HTERT RPE-1 (cell line): ENCODE data around the gene JAK1.

Experiments used
- in situ Hi-C: fragments of 300-500 bp; cut with MboI; formaldehyde crosslinking; loops from 4 replicates; pipeline ENCODE4 v1.14.3; 2020; ENCODE audit warnings: low sequenced_read_pairs

JAK1 gene

DNA sequence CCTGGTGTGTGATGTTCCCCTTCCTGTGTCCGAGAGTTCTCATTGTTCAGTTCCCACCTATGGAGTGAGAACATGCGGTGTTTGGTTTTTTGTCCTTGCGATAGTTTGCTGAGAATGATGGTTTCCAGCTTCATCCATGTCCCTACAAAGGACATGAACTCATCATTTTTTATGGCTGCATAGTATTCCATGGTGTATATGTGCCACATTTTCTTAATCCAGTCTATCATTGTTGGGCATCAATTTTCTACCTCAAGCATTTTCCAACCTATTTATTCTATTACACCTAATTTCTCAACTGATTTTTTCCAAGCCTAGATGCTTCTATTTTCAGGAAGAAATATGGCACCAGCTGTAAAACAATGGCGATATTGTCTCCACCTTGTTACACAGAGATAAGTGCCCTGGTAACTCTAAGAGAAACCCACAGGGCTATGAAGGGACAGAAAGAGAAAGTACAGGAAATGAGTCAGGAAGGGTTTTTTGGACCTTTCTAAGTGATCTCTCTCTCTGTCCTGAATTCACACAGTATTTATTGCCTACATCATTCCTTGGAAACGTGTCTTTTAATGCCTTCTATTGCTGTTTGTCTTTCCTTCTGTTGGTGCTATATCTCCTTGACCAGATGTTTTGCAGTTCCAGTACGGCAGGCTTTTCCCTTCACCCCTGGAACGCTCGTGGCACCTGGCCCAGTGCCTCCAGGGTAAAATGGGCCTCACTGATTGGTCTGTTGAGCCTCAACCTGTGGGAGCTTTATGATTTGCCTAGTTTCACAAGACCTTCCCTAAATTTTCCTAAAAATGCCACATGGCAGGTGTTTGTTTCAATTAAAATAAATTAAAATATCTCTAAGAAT, 14.6 kb upstream of the JAK1 start:
- in situ Hi-C loops: no loop called here

DNA sequence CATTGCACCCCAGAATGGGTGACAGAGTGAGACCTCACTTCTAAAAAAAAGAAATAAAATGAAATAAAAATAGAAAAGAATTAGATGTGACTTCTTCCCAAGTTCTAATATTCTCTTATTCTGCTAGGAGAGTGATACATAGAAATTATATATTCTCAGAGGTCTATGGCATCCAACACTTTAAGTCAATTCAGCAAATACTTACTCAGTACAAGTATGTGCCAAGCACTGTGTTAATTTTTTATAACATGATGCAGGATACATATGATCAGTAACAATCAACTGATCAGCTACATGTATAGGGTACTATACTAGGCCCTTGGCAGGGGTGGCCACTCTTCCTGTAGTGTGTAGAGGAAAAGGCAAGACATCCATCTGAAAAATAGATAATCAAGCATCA, 13.0 kb upstream of the JAK1 start:
- in situ Hi-C loops: no loop called here

DNA sequence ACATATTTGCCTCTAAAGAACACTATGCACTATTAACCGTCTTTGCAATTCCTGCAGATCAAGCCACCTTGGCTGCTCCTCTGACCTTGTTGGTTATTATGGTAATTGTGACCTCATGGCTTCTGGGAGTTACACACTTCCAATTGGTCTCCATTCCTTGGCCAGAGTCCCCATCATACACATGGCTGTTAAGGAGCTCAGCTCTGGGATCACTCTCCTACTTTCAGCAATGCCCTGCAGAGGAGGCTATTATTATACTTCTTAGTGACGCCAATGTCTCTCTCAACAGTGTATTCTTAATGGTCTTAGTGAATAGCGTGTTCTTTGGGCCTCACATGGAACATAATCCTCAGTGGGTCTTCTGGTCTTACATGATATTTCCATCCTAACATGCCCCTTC, 10.0 kb upstream of the JAK1 start:
- in situ Hi-C loops: no loop called here

DNA sequence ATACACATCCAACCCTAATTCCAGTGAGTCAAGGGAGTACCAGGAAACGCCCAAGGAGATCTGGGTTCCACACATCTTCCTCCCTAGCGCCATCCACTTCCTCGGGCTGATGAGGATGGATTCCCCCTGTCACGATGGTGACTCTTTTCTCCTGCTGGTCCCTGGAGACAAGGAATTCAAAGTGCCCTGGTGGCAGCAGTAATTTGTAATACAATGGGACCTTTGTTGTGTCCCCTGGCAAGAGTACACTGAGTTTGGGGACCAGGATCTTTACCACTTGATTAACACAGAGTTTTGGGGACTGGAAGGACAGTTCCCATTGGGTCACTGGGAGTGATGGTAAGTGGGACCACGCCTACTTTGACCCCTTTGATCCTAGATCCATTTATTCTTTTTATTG, 9.4 kb upstream of the JAK1 start:
- in situ Hi-C loops: no loop called here

DNA sequence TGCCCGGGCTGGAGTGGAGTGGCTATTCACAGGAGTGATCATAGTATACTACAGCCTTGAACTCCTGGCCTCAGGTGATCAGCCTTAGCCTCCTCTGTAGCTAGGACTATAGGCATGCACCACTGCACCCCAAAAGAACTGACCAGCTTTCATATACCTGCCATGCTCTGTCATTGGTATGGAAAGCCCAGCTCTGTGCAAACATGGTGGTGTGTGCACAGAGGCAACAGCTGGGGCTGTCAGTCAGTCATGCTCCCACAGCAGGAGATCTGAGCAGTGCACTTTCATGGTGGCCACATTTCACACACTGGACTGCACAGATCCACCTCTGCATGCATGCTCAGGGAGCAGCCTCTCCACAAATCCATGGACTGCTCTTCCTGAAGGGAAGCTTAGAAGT, 8.8 kb upstream of the JAK1 start:
- in situ Hi-C loops: no loop called here

DNA sequence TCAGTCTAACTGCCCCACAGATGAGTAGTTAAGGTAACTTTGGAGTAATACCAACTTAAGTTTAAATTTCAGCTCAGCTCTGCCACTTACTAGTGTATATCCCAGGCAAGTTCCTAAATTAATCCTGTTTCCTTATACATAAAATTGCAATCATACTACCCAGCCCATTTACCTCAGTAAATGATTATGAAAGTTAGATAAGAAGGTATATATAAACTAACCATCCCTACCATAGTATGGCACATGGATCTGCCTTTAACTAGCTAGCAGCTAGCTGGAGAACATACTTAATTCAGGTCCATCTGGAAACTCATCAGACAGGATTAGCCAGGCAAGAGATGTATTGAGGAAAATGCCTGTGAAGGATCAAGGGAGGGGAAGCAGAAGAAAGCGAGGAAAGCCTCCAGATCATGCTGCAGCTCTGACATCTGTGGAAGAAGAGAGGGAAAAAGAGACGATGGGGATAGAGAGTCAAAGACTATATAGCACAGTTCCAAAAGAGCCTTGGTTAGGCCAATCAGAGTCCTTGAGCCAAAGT, 8.0 kb upstream of the JAK1 start:
- in situ Hi-C loops: no loop called here

DNA sequence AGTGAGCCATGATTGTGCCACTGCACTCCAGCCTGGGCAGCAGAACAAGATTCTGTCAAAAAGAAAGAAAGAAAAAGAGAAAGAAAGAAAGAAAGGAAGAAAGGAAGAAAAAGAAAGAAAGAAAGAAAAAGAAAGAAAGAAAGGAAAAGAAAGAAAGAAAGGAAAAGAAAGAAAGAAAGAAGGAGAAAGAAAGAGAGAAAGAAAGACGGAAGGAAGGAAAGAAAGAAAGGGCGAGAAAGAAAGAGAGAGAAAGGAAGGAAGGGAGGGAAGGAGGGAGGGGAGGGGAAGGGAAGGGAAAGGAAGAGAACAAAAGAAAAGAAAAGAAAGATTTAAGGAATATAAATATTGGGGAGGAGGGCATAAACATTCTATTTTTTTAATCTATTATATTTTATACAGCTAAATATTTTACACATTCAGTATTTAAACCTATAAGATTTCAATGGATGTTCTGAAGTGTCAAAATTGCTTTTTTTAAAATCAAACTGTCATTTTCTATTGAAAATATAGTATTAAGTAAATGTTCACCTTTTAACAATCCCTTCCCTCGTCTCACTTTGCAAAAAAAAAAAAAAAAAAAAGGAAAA, 6.8 kb upstream of the JAK1 start:
- in situ Hi-C loops: no loop called here

DNA sequence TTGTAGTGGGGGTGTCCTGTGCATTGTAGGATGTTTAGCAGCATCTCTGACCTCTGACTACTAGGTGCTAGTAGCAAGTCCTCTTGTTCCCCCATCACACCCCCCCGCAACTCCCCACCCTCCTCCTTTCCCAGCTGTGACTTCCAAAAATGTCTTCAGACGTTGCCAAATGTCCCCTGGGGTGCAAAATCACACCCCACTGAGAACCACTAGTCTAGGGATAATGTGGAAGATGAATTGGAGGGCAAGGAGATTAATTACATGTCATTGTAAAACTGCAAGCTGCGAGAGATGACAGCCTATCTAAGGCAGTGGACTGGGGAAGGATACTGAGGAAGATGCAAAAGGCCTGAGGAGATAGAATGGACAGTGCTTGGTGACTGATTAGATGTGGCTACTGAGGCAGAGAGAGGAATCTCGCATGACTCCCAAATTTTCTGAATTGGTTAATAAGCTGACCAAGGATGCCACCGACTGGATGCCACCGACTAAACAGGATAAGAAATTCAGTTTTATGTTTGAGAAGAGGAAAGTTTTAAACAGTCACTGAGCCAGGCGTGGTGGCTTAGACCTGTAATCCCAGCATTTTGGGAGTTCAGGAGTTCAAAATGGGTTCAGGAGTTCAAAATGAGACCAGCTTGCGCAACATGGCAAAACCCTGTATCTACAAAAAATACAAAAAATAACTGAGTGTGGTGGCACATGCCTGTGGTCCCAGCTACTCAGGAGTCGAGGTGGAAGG, 3.1 kb upstream of the JAK1 start:
- in situ Hi-C loops: no loop called here

DNA sequence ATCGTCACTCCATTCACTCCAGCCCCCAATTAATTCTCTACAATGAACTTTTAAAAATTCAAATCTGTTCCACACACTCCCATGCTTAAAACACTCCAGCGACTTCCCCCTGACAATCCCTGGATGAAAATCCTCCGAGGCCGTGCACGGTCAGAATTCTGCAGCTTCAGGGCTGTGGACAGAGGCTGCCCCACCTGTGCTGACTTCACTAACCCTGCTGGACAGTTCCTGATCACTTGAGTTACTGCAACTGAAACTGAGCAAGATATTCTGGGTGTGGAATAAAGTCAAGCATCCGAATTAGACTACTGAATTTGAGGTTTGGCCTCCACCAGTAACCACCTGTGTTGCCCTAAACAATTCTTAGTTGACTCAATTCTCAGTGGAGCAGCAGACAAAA, 1.0 kb upstream of the JAK1 start:
- in situ Hi-C loops: no loop called here

DNA sequence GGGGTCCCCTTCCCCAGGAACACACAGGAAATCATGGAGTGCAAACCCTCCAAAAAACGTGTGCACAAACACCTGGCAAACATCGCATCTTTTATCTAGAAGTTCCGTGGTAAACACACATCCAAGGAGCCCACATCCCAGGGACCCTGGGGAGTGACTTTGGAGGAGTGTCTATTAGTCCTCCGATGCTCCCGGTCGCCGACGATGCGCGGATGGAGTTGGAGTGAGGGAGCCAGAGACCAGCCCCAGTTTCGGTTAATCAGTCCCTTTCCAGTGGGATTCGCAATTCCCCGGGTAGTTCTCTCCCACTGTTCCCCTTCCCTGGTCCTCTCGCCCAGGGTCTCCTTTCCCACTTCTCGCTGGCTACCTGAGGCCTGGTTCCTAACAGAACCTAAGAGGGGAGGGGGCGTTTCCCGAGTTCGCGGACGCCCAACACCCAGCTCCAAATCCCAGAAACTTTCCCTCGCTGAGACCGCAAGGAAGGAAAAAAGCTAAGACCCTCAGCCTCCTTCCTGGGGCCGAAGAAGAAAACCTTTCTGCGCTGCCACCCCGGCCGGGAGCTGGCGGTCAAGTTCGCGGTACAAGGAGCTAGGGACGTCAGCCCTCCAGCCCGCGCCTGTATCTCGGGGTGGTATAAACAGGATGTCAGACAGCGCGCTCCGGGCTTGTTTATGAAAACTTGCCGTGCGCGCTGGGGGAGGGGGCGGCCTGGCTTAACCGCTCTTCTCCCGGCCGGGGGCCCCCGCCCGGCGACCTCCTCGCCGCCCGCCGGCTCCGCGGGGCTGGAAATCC, 787 bp downstream of the JAK1 start:
- in situ Hi-C loops: no loop called here

DNA sequence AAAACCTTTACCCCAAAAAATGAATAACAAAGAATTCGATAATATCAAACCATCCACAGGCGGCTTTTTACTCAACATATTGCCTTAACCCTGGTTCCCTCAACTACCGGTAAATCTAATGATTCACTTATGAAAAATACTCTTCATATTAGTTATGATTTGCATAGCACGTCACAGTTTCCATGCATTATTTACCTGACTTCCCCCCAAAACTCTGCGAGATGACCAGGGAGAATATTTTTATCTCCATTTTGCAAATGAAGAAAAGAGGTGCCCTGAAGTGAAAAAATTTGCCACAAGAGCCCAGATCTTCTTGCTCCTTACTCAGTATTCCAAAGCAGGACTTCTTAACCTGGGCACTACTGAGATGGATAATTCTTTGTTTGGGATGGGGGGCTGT, 2.9 kb downstream of the JAK1 start:
- in situ Hi-C loops: no loop called here

DNA sequence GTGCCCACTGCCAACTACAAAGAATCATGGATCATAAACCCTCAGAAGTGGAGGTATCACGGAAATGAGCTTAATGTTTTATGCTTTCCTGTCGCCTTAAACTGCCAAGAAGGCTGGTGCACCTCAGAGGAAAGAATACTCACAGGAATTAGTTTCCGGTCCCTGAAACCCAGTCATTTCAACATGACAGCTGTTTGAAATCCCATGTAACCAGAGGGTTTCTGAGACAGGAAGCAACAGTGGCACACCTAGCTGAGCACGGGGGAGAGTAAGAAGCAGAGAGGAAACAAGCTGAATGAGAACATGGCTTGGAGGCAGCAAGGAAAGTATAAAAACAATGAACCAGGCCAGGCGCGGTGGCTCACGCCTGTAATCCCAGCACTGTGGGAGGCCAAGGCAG, 3.9 kb downstream of the JAK1 start:
- in situ Hi-C loops: no loop called here

DNA sequence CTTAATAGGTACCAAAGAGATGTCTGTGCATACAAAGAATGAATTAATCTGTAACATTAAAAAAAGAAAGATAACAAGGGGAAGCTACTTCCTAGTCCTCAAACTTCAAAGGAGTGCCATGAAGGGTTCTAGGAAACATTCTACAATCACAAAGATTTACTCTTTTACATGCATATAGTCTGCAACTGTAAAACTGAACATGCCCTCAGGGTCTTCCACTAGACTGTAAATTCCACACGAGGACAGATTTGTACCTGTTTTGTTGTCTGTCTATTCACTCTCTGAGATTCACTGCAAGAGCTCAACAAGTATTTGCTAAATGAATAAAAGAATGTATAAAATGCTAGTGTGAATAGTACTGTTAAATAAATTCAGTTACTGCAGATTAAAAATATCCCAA, 4.4 kb downstream of the JAK1 start:
- in situ Hi-C loops: no loop called here

DNA sequence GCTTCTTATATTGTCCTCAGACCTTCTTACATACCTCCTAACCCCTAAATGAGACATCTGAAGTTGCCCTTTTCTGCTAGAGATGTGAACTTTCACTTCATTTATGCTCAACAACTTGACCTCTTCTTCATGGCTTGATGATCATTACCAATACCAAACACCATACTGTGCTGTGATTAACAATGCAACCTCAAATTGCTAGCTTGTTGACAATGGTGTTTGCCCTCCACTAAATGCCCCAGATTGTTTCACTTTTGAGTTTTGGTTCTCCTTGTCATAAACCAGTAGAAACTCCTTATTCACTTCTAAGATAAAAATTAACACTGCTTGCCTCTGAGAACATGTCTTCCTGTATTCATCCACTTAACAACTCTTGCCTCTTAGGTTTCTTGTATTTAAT, 5.6 kb downstream of the JAK1 start:
- in situ Hi-C loops: no loop called here

DNA sequence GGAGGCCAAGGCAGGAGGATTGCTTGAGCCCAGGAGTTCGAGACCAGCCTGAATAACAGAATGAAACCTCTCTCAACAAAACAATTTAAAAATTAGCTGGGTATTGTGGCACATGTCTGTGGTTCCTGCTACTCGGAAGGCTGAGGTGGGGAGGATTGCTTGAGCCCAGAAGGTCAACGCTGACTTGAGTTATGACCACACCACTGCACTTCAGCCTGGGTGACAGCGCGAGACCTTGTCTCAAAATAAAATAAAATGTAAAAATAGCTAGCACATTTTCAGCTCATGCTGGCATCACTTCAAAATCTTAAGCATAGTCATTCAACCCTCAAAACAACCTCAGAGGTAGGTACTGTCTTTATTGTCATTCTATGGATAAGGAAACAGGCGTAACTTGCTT, 6.4 kb downstream of the JAK1 start:
- in situ Hi-C loops: no loop called here

DNA sequence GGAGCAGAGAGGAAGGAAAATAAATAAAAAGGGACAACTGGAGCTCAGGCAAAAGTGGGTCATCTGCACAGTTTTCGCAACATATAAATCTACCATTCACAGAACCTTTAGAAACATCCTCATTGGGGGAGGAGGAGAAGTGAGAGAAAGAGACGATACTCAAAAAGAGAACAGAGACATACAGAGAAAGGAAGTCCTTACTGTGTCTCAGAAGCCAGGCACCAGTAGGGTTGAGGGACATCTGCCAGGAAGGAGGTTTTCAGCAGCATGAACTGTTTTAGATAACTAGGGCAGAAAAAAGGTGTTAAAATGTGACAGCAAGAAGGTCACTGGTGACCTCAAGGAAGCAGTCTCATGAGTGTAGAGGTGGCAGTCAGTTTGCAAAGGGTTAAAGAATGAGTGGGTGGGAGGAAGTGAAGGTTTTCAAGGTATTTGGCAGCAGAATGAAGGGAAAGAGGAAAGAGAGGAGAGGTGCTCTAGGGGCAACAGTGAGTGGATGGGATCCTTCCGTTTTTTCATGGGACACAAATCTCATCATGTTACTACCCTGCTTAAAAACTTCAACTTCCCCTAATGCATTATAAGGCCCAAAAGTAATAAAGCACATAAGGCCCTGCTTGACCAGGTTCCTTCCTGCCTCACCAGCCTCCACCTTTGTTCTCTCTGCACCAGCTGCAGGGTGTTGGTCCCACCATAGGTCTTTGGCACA, 9.5 kb downstream of the JAK1 start:
- in situ Hi-C loops: no loop called here

DNA sequence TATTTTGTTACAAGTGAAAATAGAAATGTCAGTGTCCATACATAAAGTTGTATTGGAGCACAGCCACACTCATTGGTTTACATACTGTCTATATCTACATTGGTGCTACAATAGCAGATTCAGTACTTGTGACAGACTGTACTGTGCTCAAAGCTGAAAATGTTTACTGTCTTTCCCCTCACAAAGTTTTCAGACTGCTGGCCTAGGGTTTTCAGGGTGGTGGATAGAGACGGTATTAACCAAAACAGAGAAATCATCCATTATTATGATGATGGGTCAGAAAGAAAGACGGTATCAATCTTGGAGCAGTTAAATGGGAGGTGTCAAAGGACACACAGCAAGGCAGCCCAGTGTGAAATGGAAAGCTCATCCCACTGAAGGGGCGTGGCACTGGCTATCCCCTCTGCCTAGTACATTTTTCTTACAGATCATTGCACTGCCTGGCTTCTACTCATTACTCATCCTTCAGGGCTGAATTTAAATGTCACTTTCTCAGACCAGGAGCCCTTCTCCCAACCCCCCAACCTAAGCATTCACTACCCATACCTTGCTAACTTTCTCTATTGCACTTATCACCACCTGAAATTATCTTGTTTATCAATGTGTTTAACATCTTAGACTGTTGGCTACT, 10.2 kb downstream of the JAK1 start:
- in situ Hi-C loops: no loop called here

DNA sequence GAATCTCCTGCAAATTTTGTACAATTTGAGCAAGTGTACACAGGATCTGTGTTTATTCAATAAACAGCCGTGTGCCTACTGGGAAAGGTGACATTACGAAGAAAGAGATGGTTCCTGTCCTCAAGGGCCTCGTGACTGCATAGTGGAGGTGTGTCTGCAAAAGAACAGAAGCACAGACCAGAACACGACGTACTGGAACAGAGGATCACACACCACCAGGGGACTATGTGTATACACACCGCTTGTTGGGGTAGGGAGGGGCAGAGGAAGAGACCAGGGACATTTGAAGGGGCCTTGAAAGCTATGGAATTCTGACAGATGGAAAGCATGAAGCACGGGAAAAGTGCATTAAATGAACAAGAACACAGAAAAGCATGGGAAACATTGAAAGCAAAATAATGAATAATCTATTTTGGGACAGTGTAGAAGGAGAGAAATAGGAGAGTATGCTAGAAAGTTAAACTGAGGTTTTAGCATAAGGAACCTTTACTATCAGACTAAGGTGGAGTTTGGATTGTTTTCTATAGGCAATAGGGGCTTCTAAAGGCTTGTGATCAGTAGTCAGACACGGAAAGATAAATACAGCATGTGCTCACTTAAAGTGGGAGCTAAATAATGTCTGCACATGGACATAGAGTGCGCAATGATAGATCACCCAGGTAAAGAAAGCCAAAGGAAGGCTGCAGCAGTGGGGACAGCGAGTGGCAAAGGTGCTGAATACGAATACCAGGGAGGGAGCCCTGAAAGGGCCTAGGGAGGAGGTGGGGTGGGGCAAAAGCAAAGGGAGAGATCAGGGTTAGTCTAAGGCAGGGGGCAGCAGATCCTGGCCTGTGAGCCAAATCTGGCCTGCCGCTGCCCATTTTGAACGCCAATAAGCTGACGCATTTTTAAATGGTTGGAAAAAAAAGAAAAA, 11.0 kb downstream of the JAK1 start:
- in situ Hi-C loops: no loop called here

DNA sequence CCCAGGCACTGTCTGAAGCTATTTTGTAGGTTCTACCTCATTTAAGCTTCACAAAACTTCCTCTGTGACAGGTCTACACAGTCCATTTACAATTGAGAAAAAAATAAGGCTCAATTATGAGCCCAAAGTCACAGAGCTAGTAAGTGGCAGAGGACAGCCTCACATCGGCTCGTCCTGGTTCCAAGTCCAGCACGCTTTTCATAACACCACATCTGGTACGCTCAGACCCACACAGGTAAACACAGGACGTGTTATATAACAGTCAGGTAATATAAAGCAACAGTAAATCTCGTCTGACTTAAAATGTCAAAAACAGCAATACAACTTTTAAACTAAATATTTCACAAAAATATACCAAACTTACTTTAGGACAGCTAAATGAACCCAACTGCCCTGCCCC, 13.1 kb downstream of the JAK1 start:
- in situ Hi-C loops: no loop called here
